WTC11 (cell line): ENCODE data around the gene TGDS.

Experiments
- ATF1 ChIP-seq: sonication (generic); formaldehyde crosslinking; IDR thresholded peaks from 2 replicates; pipeline ENCODE4 v1.8.1; 2023; ENCODE audit warnings: mild to moderate bottlenecking, moderate library complexity, missing genetic modification reagents
- CREB1 ChIP-seq: sonication (generic); formaldehyde crosslinking; IDR thresholded peaks from 2 replicates; pipeline ENCODE4 v1.8.0; 2023; ENCODE audit warnings: mild to moderate bottlenecking, missing genetic modification reagents
- CREM ChIP-seq: sonication (generic); formaldehyde crosslinking; IDR thresholded peaks from 2 replicates; pipeline ENCODE4 v1.8.1; 2022; ENCODE audit warnings: mild to moderate bottlenecking, missing genetic modification reagents, moderate library complexity
- CTCF ChIP-seq: fragments of 200-600 bp; IDR thresholded peaks from 2 replicates; pipeline ENCODE4 v1.8.0; 2022; ENCODE audit warnings: antibody characterized with exemption
- ESRRA ChIP-seq: sonication (generic); formaldehyde crosslinking; IDR thresholded peaks from 2 replicates; pipeline ENCODE4 v1.8.1; 2022; ENCODE audit warnings: mild to moderate bottlenecking, missing genetic modification reagents, borderline replicate concordance
- ETV6 ChIP-seq: sonication (generic); formaldehyde crosslinking; IDR thresholded peaks from 2 replicates; pipeline ENCODE4 v1.8.1; 2022; ENCODE audit warnings: mild to moderate bottlenecking, missing genetic modification reagents
- JUN ChIP-seq: sonication (generic); formaldehyde crosslinking; IDR thresholded peaks from 2 replicates; pipeline ENCODE4 v1.8.0; 2023; ENCODE audit warnings: mild to moderate bottlenecking, missing genetic modification reagents
- MAX ChIP-seq: sonication (generic); formaldehyde crosslinking; IDR thresholded peaks from 2 replicates; pipeline ENCODE4 v1.8.0; 2022; ENCODE audit warnings: mild to moderate bottlenecking, missing genetic modification reagents
- PREB ChIP-seq: sonication (generic); formaldehyde crosslinking; IDR thresholded peaks from 2 replicates; pipeline ENCODE4 v1.8.1; 2022; ENCODE audit warnings: mild to moderate bottlenecking, missing genetic modification reagents, moderate library complexity, borderline replicate concordance
- ZNF232 ChIP-seq: sonication (generic); formaldehyde crosslinking; IDR thresholded peaks from 2 replicates; pipeline ENCODE4 v1.8.0; 2022; ENCODE audit warnings: mild to moderate bottlenecking, missing genetic modification reagents
- TF ChIP-seq, protein P1 (sequence below): sonication (generic); formaldehyde crosslinking; conservative IDR thresholded peaks from 2 replicates; pipeline ENCODE4 v1.8.1; 2022; ENCODE audit warnings: mild to moderate bottlenecking, missing genetic modification reagents

DNA sequence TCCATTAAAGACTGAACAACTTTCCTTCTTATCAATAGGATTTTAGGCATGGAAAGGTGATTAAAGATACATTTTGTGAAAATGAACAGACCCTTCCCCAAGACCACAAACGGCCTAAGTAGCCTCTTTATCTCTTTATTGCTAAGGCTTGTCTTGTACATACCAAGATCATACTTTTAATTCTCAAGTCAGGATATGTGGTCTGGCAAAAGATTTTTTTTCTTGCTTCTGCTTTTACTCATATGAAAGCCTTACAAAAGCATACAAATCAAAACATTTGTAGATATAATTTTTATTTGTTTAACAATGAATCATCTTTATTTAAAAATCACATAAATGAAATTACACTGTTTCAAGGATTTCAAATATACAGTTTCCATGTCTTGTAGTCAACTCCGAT, 35.8 kb downstream of the TGDS start:
- TF ChIP-seq CREM: no peak
- TF ChIP-seq ZNF232: no peak
- no peak for TF ChIP-seq CTCF
- TF ChIP-seq, protein P1, sequence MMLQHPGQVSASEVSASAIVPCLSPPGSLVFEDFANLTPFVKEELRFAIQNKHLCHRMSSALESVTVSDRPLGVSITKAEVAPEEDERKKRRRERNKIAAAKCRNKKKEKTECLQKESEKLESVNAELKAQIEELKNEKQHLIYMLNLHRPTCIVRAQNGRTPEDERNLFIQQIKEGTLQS: no peak
- TF ChIP-seq ATF1 (CRISPR knock-in tag): no peak
- no peak for TF ChIP-seq ETV6 (CRISPR knock-in tag)
- TF ChIP-seq JUN (CRISPR knock-in tag): no peak
- TF ChIP-seq PREB: no peak
- no peak for TF ChIP-seq MAX (CRISPR knock-in tag)
- no peak for TF ChIP-seq CREB1 (CRISPR knock-in tag)
- TF ChIP-seq ESRRA (CRISPR knock-in tag): no peak
